SK-N-SH (cell line): ENCODE results near the gene KRT80. TPM values are rescaled to one million over a fixed set of nuclear protein-coding genes. Genes with fewer than 3 reads are reported as not detected.

ENCODE experiments used
- CTCF ChIA-PET: fragments of 300-600, 350-600 bp; formaldehyde crosslinking; extraction: SDS; loops from one replicate; lab custom pipeline; 2021; lab: Yijun Ruan, JAX
- POLR2A ChIA-PET: fragments of 350-600 bp; sonication (Branson Sonifier 250); formaldehyde crosslinking; extraction: SDS; loops from one replicate; lab custom pipeline; 2020; ENCODE audit warnings: antibody characterized with exemption, inconsistent platforms; lab: Yijun Ruan, JAX
- DNase-seq: peaks from one replicate; pipeline ENCODE4 v3.0.0; 2012
- H2AFZ ChIP-seq: fragments of 200-600 bp; sonication (generic); 2 replicates; pipeline ENCODE4 v1.8.1; 2016; ENCODE audit warnings: antibody characterized with exemption, mild to moderate bottlenecking, low read depth
- H3F3A ChIP-seq: fragments of 200-600 bp; sonication (generic); replicated peaks from 2 replicates; pipeline ENCODE3; 2016; ENCODE audit warnings: antibody characterized with exemption, mild to moderate bottlenecking; ENCODE audit not compliant: insufficient read depth
- H3K27ac ChIP-seq, 2 experiments: fragments of 200-500 bp in 1 of 2; fragments of 200-600 bp in 1 of 2; sonication (Bioruptor generic) in 1 of 2; sonication (generic), shearing (Covaris generic) in 1 of 2; 2 replicates each; pipeline versions ENCODE4 v1.5.1 to v1.6.1; 2014 to 2016; ENCODE audit warnings: low read depth in 2 of 2, inconsistent platforms in 1 of 2, low read length in 1 of 2, mild to moderate bottlenecking in 1 of 2, mixed read lengths in 1 of 2
- H3K27me3 ChIP-seq: fragments of 200-600 bp; sonication (generic), shearing (Covaris generic); 2 replicates; pipeline ENCODE4 v1.6.1; 2016; ENCODE audit warnings: mixed run types; ENCODE audit not compliant: insufficient read depth
- H3K36me3 ChIP-seq, 2 experiments: fragments of 200-500 bp in 1 of 2; fragments of 200-600 bp in 1 of 2; sonication (Bioruptor generic) in 1 of 2; sonication (generic) in 1 of 2; replicated peaks in 1 of 2; 2 replicates each; pipeline versions ENCODE3 to v1.5.1; 2014 to 2016; ENCODE audit warnings: low read length in 1 of 2, mild to moderate bottlenecking in 1 of 2; ENCODE audit not compliant: insufficient read depth in 2 of 2, control insufficient read depth in 1 of 2
- H3K4me1 ChIP-seq, 2 experiments: fragments of 200-500 bp in 1 of 2; fragments of 200-600 bp in 1 of 2; sonication (Bioruptor generic) in 1 of 2; sonication (generic), shearing (Covaris generic) in 1 of 2; 2 replicates each; pipeline versions ENCODE4 v1.5.1 to v1.6.1; 2014 to 2016; ENCODE audit warnings: low read depth in 1 of 2, low read length in 1 of 2, mixed run types in 1 of 2; ENCODE audit not compliant: insufficient read depth in 2 of 2, control insufficient read depth in 1 of 2
- H3K4me2 ChIP-seq: fragments of 200-600 bp; sonication (generic), shearing (Covaris generic); 2 replicates; pipeline ENCODE4 v1.6.1; 2017; ENCODE audit warnings: mixed run types
- H3K4me3 ChIP-seq, 2 experiments: fragments of 200-500 bp in 1 of 2; fragments of 200-600 bp in 1 of 2; sonication (Bioruptor generic) in 1 of 2; sonication (generic), shearing (Covaris generic) in 1 of 2; 2 replicates each; pipeline versions ENCODE4 v1.5.1 to v1.8.1; 2014 to 2016; ENCODE audit warnings: low read depth in 2 of 2, inconsistent platforms in 1 of 2, low read length in 1 of 2, mild to moderate bottlenecking in 1 of 2, mixed read lengths in 1 of 2, moderate library complexity in 1 of 2
- H3K79me2 ChIP-seq: fragments of 200-600 bp; sonication (generic); 2 replicates; pipeline ENCODE4 v1.8.1; 2017; ENCODE audit warnings: mild to moderate bottlenecking; ENCODE audit not compliant: insufficient read depth
- H3K9ac ChIP-seq: fragments of 200-600 bp; sonication (generic); 2 replicates; pipeline ENCODE4 v1.6.1; 2017; ENCODE audit warnings: mixed run types
- H3K9me2 ChIP-seq: fragments of 200-600 bp; sonication (generic); 2 replicates; pipeline ENCODE4 v1.6.1; 2017; ENCODE audit warnings: mixed run types
- H3K9me3 ChIP-seq: fragments of 200-600 bp; sonication (generic); 2 replicates; pipeline ENCODE4 v1.6.1; 2017; ENCODE audit warnings: mixed run types, mild to moderate bottlenecking, moderate library complexity
- H4K20me1 ChIP-seq: fragments of 200-600 bp; sonication (generic); 2 replicates; pipeline ENCODE4 v1.6.1; 2017; ENCODE audit warnings: mild to moderate bottlenecking, mixed run types; ENCODE audit not compliant: insufficient read depth
- EP300 ChIP-seq, 2 experiments: IDR thresholded peaks; 2 replicates each; pipeline versions ENCODE4 v1.4.0 to v1.6.1; 2012; ENCODE audit warnings: borderline replicate concordance in 1 of 2, low read depth in 1 of 2, low read length in 1 of 2
- EZH2phosphoT487 ChIP-seq: fragments of 200-600 bp; sonication (generic); IDR thresholded peaks from 2 replicates; pipeline ENCODE4 v1.6.1; 2017; ENCODE audit warnings: low read depth, mixed run types, mild to moderate bottlenecking, antibody characterized with exemption, moderate library complexity, borderline replicate concordance
- FOXJ3 ChIP-seq: sonication (generic); formaldehyde crosslinking; IDR thresholded peaks from 2 replicates; pipeline ENCODE4 v1.5.1; 2020; ENCODE audit warnings: mild to moderate bottlenecking, missing genetic modification reagents
- JUND ChIP-seq: IDR thresholded peaks from 2 replicates; pipeline ENCODE4 v1.4.0; 2012
- MXI1 ChIP-seq: IDR thresholded peaks from 2 replicates; pipeline ENCODE4 v1.6.1; 2012; ENCODE audit warnings: mild to moderate bottlenecking, low read depth, low read length, improper control_type of control experiment
- NFIC ChIP-seq: IDR thresholded peaks from 2 replicates; pipeline ENCODE4 v1.4.0; 2012; ENCODE audit warnings: borderline replicate concordance
- POLR2AphosphoS5 ChIP-seq: IDR thresholded peaks from 2 replicates; pipeline ENCODE4 v1.6.1; 2012; ENCODE audit warnings: low read depth, low read length
- RCOR1 ChIP-seq: fragments of 150-350 bp; IDR thresholded peaks from 2 replicates; pipeline ENCODE4 v1.6.1; 2017; ENCODE audit warnings: antibody characterized with exemption, low read length
- RXRA ChIP-seq: IDR thresholded peaks from 2 replicates; pipeline ENCODE4 v1.4.0; 2012; ENCODE audit warnings: low read depth, mild to moderate bottlenecking, borderline replicate concordance
- SIN3A ChIP-seq: IDR thresholded peaks from 2 replicates; pipeline ENCODE4 v1.6.1; 2012; ENCODE audit warnings: low read depth, mild to moderate bottlenecking, low read length, moderate library complexity, borderline replicate concordance
- TCF12 ChIP-seq: IDR thresholded peaks from 2 replicates; pipeline ENCODE4 v1.4.0; 2012
- whole genome bisulfite sequencing: methylation state at CpG from one replicate; pipeline ENCODE4 v1.1.6; 2017; ENCODE audit warnings: low lambda C conversion rate; 5-methylcytosine and 5-hydroxymethylcytosine counted together
- polyA plus RNA-seq, 3 experiments: library from polyadenylated mRNA; depleted of rRNA; stranded (reverse); fragments of >200 nt; gene quantifications; 2 replicates each; pipeline ENCODE4 v1.2.3, GENCODE V29; 2012
- TF ChIP-seq, protein P1 (sequence below): IDR thresholded peaks from 2 replicates; pipeline ENCODE4 v1.6.1; 2012; ENCODE audit warnings: mild to moderate bottlenecking, low read depth, low read length, moderate library complexity
- TF ChIP-seq, protein P2 (sequence below): IDR thresholded peaks from 2 replicates; pipeline ENCODE4; 2012
- TF ChIP-seq, protein P3 (sequence below): IDR thresholded peaks from 2 replicates; pipeline ENCODE4 v1.4.0; 2012; ENCODE audit warnings: low read depth

KRT80 gene
- polyA plus RNA-seq, 1 of the 3 experiments (the other 2 are of a cell fraction), result 14.9 TPM

DNA sequence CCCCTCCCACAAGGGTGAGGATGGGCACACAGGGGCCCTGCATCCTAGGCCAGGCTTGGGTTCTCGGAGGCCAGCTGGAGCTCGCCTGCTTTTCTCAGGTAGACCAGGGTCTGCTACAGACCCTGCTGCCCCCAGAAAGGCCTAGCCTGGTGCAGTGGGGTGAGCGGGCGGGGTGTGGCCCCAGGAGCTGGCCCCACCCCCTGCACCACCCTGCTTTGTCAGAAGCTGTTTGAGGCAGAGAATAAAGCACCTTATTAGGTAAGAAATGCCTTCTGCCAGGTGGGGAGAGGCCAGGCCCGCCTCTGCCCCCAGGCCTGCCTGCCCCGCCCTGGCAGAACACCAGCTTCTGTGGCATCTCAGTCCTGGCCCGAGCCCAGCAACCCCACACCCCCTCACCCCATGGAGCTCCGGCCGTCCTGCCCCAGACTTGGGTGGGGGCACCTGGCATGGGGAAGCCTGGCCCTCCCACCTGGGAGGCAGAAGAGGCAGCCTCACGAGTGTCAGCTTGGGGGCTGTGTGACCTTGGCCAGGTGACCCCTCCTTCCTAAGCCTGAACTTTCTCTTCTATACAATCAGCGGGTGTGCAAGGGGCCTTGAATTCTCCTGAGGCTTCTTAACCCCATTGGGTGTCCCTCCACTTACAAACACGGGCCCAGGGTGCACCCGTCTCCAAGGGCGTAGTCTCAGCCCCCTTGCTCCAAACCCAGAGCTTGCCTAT lies 43.2 kb downstream of the KRT80 start (continued):
- TF ChIP-seq, protein P1, sequence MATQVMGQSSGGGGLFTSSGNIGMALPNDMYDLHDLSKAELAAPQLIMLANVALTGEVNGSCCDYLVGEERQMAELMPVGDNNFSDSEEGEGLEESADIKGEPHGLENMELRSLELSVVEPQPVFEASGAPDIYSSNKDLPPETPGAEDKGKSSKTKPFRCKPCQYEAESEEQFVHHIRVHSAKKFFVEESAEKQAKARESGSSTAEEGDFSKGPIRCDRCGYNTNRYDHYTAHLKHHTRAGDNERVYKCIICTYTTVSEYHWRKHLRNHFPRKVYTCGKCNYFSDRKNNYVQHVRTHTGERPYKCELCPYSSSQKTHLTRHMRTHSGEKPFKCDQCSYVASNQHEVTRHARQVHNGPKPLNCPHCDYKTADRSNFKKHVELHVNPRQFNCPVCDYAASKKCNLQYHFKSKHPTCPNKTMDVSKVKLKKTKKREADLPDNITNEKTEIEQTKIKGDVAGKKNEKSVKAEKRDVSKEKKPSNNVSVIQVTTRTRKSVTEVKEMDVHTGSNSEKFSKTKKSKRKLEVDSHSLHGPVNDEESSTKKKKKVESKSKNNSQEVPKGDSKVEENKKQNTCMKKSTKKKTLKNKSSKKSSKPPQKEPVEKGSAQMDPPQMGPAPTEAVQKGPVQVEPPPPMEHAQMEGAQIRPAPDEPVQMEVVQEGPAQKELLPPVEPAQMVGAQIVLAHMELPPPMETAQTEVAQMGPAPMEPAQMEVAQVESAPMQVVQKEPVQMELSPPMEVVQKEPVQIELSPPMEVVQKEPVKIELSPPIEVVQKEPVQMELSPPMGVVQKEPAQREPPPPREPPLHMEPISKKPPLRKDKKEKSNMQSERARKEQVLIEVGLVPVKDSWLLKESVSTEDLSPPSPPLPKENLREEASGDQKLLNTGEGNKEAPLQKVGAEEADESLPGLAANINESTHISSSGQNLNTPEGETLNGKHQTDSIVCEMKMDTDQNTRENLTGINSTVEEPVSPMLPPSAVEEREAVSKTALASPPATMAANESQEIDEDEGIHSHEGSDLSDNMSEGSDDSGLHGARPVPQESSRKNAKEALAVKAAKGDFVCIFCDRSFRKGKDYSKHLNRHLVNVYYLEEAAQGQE, result no peak

DNA sequence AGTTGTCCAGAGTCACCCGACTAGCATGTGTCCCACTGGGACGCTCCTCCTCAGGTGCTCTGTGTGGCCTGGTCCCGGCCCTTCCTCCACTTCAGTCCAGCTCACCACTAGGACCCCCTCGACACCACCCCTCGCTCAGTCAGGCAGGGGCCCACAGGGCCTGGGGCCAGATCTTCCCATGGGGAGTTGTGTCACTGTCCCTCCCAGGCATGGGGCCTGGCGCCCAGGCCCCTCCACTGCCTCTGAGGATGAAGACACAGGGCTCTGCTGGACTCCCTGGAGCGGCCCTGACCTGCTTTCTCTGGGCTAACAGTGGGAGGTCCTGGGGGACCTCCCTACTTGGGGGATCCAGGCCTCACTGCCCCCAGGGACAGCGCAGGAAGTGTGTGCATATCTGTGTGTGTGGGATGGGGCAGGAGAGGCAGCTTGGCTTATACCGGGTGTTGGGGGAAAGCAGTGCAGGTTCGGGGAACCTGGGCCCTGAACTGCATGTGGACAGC lies 43.8 kb downstream of the KRT80 start:
- ChIA-PET POLR2A (no interaction called here), CTCF (interaction anchor here (0.8 to 3.2 kb wide), 15 partner anchors 9 to 833 kb away, joined by 3 to 20 read pairs (median 4); no protein-coding TSS in a partner anchor)
- no peaks in the 10 kb centered on the region for H4K20me1 ChIP-seq
- H3K9me2 ChIP-seq, result no peaks in the 10 kb centered on the region
- WGBS, result 100% methylated on average over 1 of the region's 10 CpGs
- no peak for DNase-seq
- H3K9ac ChIP-seq, result peak overlapping the region; percentile 93
- peaks cover 15% of the 10 kb centered on the region; the same call in 1 of the 2 replicates for H3K79me2 ChIP-seq
- TF ChIP-seq FOXJ3, result no peak
- TF ChIP-seq RCOR1, result no peak
- TF ChIP-seq RXRA, result no peak
- no peak for TF ChIP-seq MXI1
- H3K27ac ChIP-seq, result peak overlapping the region in 1 of 2 experiments; percentile 91; a peak in 3 of 4 replicates
- H3K36me3 ChIP-seq, result no peaks in the 10 kb centered on the region
- H3K4me2 ChIP-seq, result peak overlapping the region; percentile 69; the same call in 1 of the 2 replicates
- H3K4me3 ChIP-seq, result no peak overlapping the region
- no peaks in the 10 kb centered on the region for H3K9me3 ChIP-seq
- peaks cover 18% of the 10 kb centered on the region for H3F3A ChIP-seq
- H3K4me1 ChIP-seq, result peaks cover 14 to 36% of the 10 kb centered on the region in 2 experiments; a peak in 3 of 4 replicates
- H3K27me3 ChIP-seq, result no peaks in the 10 kb centered on the region
- H2AFZ ChIP-seq, result no peak overlapping the region

DNA sequence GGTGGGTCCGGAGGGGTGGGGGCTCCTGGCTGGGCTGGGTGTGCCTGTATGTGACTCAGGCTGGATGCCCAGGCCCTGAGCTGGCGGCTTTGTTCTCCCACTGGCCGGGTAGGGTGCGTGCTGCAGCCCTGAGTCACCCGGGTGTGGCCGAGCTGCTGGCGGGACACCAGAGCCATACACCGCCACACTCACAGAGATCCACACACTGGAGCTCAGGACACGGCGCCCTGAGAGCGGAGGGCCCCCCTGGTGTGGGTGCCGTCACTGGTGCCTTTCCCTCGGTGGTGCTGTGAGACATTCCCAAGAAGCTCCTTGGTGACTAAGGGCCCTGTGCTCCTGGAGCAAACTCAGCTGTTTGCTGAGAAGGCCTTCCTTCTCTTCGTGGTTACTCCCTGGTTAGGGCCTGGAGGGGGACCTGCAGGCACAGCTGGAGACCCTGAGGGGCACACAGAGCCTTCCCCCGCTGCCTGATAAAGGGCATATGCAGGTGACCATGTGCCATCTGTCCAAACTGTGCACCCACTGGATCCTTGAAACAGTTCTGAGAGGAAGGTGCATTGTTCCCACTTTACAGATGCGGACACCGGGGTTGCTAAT lies 44.3 kb downstream of the KRT80 start:
- no peaks in the 10 kb centered on the region for H3K27me3 ChIP-seq
- H3K9me2 ChIP-seq, result no peaks in the 10 kb centered on the region
- H3K9me3 ChIP-seq, result no peaks in the 10 kb centered on the region
- no peak overlapping the region for H2AFZ ChIP-seq
- peaks cover 15% of the 10 kb centered on the region; the same call in 1 of the 2 replicates for H3K79me2 ChIP-seq
- peak overlapping the region; percentile 69; the same call in 1 of the 2 replicates for H3K4me2 ChIP-seq
- no peaks in the 10 kb centered on the region for H4K20me1 ChIP-seq
- H3K4me1 ChIP-seq, result peaks cover 14 to 36% of the 10 kb centered on the region in 2 experiments; a peak in 3 of 4 replicates
- H3K4me3 ChIP-seq, result no peak overlapping the region
- H3F3A ChIP-seq, result peaks cover 18% of the 10 kb centered on the region
- peak overlapping the region; percentile 93 for H3K9ac ChIP-seq
- H3K36me3 ChIP-seq, result no peaks in the 10 kb centered on the region
- WGBS, result 2% methylated on average over 7 of the region's 17 CpGs
- POLR2A ChIA-PET, result no interaction called here
- peak overlapping the region in 1 of 2 experiments; percentile 91; a peak in 3 of 4 replicates for H3K27ac ChIP-seq
- CTCF ChIA-PET, result interaction anchor here (0.6 to 3.2 kb wide), 14 partner anchors 10 to 833 kb away, joined by 3 to 20 read pairs (median 4); no protein-coding TSS in a partner anchor
- peak; percentile 58 for DNase-seq
- TF ChIP-seq EZH2phosphoT487, result no peak
- TF ChIP-seq, protein P2, sequence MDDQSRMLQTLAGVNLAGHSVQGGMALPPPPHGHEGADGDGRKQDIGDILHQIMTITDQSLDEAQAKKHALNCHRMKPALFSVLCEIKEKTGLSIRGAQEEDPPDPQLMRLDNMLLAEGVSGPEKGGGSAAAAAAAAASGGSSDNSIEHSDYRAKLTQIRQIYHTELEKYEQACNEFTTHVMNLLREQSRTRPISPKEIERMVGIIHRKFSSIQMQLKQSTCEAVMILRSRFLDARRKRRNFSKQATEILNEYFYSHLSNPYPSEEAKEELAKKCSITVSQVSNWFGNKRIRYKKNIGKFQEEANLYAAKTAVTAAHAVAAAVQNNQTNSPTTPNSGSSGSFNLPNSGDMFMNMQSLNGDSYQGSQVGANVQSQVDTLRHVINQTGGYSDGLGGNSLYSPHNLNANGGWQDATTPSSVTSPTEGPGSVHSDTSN, result 0 out of 2 replicates have a peak, but pooled peaks have one; percentile 29
- no peak for TF ChIP-seq SIN3A
- peak; percentile 87 for TF ChIP-seq NFIC
- peak in 1 of 2 experiments; percentile 88; a peak in 1 of 4 replicates for TF ChIP-seq EP300 (IDR thresholded peaks at IDR 0.05; ENCODE audit: borderline replicate concordance in 1 of 2, low read depth in 1 of 2, low read length in 1 of 2)
- peak; percentile 55; the same call in 1 of the 2 replicates for TF ChIP-seq POLR2AphosphoS5
- TF ChIP-seq, protein P3, sequence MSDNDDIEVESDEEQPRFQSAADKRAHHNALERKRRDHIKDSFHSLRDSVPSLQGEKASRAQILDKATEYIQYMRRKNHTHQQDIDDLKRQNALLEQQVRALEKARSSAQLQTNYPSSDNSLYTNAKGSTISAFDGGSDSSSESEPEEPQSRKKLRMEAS, result peak; percentile 82; the same call in 1 of the 2 replicates
- TF ChIP-seq, protein P1, result peak; percentile 56; the same call in 1 of the 2 replicates
- peak; percentile 96 for TF ChIP-seq JUND
- peak; percentile 79 for TF ChIP-seq TCF12
